ENCODE measurements around the gene LPP. TPM values are rescaled to one million over a fixed set of nuclear protein-coding genes. Genes with fewer than 3 reads are reported as not detected.

LPP gene
- total RNA-seq, 1 experiment from 2014 or later: 20.4 TPM

DNA sequence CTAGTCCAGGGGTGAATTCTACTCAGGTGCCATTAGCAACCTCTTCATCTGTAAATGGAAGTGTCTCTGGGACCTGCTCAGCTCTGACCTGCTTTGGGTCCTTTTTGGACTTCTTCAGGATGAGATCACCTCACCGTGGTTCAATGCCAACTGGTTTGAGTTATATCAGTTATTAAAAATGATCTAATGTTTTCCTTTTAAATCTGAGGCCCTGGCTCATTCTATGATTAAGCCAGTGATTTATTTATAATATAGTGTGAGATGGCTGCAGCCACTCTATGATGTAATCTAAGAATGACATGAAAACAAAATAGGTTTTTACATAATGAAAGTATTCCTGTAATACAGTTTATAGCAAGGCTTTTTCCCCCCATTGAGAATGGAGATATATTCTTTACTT is 79.4 kb downstream of the LPP start:
- BruUV-seq (replicated peaks): no TSS peak
- peaks cover 34% of the 10 kb centered on the region; the same call in 1 of the 2 replicates for H3K79me2 ChIP-seq (ENCODE audit: low read length)

DNA sequence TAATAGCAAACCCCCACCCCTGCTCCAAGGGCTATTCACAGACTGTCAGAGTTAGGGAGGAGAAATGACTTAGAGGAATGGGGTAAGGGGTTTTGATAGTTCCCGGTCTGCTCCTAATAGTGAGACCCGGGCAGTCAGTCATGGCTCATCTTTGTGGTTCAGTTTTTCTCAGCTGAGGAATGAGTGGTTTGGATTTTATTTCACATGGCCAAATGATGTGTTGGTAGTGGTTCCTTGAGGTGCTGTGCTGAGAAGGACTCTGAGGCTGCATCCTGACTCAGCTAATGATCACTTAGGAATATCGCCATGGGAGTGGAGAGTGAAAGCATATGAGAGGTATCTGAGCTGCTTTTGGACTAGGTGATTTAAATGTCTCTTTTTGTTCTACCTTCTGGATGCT is 80.2 kb downstream of the LPP start:
- Histone ChIP-seq H3K79me2 (ENCODE audit: low read length) (peaks cover 34% of the 10 kb centered on the region; the same call in 1 of the 2 replicates), H3K36me3 (ENCODE audit: low read depth, low read length) (no peaks in the 10 kb centered on the region; the same call in 1 of the 2 replicates), H3K4me2 (ENCODE audit: low read length) (no peak overlapping the region), H2AFZ (ENCODE audit: low read length) (no peak overlapping the region), H3K27ac (ENCODE audit: low read length) (no peak overlapping the region), H3K27me3 (ENCODE audit: low read length) (no peaks in the 10 kb centered on the region), H3K9me2 (replicated peaks; ENCODE audit: low read length) (no peaks in the 10 kb centered on the region), H4K20me1 (ENCODE audit: low read length) (peaks cover 3% of the 10 kb centered on the region; the same call in 1 of the 2 replicates), H3K4me1 (ENCODE audit: insufficient read depth, low read length) (peaks cover 48% of the 10 kb centered on the region), H3F3A (ENCODE audit: low read length, unreplicated experiment) (no peaks in the 10 kb centered on the region), H3K9ac (ENCODE audit: low read length) (no peak overlapping the region), H3K9me3 (ENCODE audit: low read length) (no peaks in the 10 kb centered on the region), H3K4me3 (ENCODE audit: low read length) (no peak overlapping the region)
- no peak for DNase-seq
- ATAC-seq: no peak
- intact Hi-C loops (cut with micrococcal nuclease): no loop called here
- CTCF ChIA-PET: no interaction called here
- POLR2A ChIA-PET (ENCODE audit: unreplicated experiment): interaction anchor here (0.6 kb wide), 1 partner anchor 114 kb away, joined by 4 read pairs; no protein-coding TSS in a partner anchor
- BruUV-seq (replicated peaks): no TSS peak
- TF ChIP-seq EZH2phosphoT487 (IDR thresholded peaks at IDR 0.05; ENCODE audit: borderline replicate concordance, low read length): no peak
- no peak for TF ChIP-seq EZH2 (IDR thresholded peaks at IDR 0.05; ENCODE audit: low read length, unreplicated experiment)
- TF ChIP-seq, protein P1, sequence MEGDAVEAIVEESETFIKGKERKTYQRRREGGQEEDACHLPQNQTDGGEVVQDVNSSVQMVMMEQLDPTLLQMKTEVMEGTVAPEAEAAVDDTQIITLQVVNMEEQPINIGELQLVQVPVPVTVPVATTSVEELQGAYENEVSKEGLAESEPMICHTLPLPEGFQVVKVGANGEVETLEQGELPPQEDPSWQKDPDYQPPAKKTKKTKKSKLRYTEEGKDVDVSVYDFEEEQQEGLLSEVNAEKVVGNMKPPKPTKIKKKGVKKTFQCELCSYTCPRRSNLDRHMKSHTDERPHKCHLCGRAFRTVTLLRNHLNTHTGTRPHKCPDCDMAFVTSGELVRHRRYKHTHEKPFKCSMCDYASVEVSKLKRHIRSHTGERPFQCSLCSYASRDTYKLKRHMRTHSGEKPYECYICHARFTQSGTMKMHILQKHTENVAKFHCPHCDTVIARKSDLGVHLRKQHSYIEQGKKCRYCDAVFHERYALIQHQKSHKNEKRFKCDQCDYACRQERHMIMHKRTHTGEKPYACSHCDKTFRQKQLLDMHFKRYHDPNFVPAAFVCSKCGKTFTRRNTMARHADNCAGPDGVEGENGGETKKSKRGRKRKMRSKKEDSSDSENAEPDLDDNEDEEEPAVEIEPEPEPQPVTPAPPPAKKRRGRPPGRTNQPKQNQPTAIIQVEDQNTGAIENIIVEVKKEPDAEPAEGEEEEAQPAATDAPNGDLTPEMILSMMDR (conservative IDR thresholded peaks at IDR 0.05; ENCODE audit: low read depth, low read length): no peak

More for the DNA sequence above, 79.4 kb downstream of the LPP start:
- Histone ChIP-seq H3K4me2 (ENCODE audit: low read length) (no peak overlapping the region), H3K27me3 (ENCODE audit: low read length) (no peaks in the 10 kb centered on the region), H3K9me2 (replicated peaks; ENCODE audit: low read length) (no peaks in the 10 kb centered on the region), H3K36me3 (ENCODE audit: low read depth, low read length) (no peaks in the 10 kb centered on the region; the same call in 1 of the 2 replicates), H2AFZ (ENCODE audit: low read length) (no peak overlapping the region), H3F3A (ENCODE audit: low read length, unreplicated experiment) (no peaks in the 10 kb centered on the region), H3K9ac (ENCODE audit: low read length) (no peak overlapping the region), H3K4me3 (ENCODE audit: low read length) (no peak overlapping the region), H3K9me3 (ENCODE audit: low read length) (no peaks in the 10 kb centered on the region), H3K27ac (ENCODE audit: low read length) (peak overlapping the region; percentile 2; the same call in 1 of the 2 replicates), H4K20me1 (ENCODE audit: low read length) (peaks cover 3% of the 10 kb centered on the region; the same call in 1 of the 2 replicates), H3K4me1 (ENCODE audit: insufficient read depth, low read length) (peaks cover 57% of the 10 kb centered on the region)
- POLR2A ChIA-PET (ENCODE audit: unreplicated experiment): no interaction called here
- peak; percentile 52 for DNase-seq
- intact Hi-C loops (cut with micrococcal nuclease): no loop called here
- CTCF ChIA-PET: no interaction called here
- no peak for ATAC-seq
- TF ChIP-seq EZH2phosphoT487 (IDR thresholded peaks at IDR 0.05; ENCODE audit: borderline replicate concordance, low read length) (no peak), EZH2 (IDR thresholded peaks at IDR 0.05; ENCODE audit: low read length, unreplicated experiment) (no peak)
- TF ChIP-seq, protein P1 (conservative IDR thresholded peaks at IDR 0.05; ENCODE audit: low read depth, low read length): no peak

DNA sequence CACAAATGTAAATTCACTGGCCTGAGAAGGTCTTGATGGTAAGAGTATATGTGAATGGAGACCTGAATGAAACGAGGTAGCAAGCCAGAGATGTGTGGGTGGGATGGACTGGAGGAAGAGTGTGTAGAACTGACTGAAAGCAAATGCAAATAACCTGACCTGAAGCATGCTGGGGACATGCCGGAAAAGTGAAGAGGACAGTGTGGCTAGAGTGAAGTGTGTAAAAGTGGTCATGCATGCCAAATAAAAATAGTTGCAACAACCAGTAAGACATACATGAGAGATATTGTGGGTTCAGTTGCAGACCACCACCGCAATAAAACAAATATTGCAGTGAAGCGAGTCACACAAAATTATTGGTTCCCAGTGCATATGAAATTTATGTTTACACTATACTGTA is 82.3 kb downstream of the LPP start:
- H3K27me3 ChIP-seq (ENCODE audit: low read length): no peaks in the 10 kb centered on the region
- DNase-seq (peak; percentile 65), ATAC-seq (peak; percentile 62)
- 0 out of 2 replicates have a peak overlapping the region, but pooled peaks have one; percentile 6 for H3K27ac ChIP-seq (ENCODE audit: low read length)
- TF ChIP-seq EZH2phosphoT487 (IDR thresholded peaks at IDR 0.05; ENCODE audit: borderline replicate concordance, low read length) (no peak), EZH2 (IDR thresholded peaks at IDR 0.05; ENCODE audit: low read length, unreplicated experiment) (no peak)
- TF ChIP-seq, protein P1 (conservative IDR thresholded peaks at IDR 0.05; ENCODE audit: low read depth, low read length): no peak
- H3K36me3 ChIP-seq (ENCODE audit: low read depth, low read length): no peaks in the 10 kb centered on the region; the same call in 1 of the 2 replicates
- POLR2A ChIA-PET (ENCODE audit: unreplicated experiment): no interaction called here
- no peaks in the 10 kb centered on the region for H3F3A ChIP-seq (ENCODE audit: low read length, unreplicated experiment)
- CTCF ChIA-PET: no interaction called here
- peaks cover 26% of the 10 kb centered on the region; the same call in 1 of the 2 replicates for H3K79me2 ChIP-seq (ENCODE audit: low read length)
- BruUV-seq (replicated peaks): no TSS peak
- no peak overlapping the region for H3K4me3 ChIP-seq (ENCODE audit: low read length)
- no peaks in the 10 kb centered on the region for H3K9me2 ChIP-seq (replicated peaks; ENCODE audit: low read length)
- peaks cover 3% of the 10 kb centered on the region; the same call in 1 of the 2 replicates for H4K20me1 ChIP-seq (ENCODE audit: low read length)
- H3K4me2 ChIP-seq (ENCODE audit: low read length): no peak overlapping the region
- H3K9ac ChIP-seq (ENCODE audit: low read length): no peak overlapping the region
- no peak overlapping the region for H2AFZ ChIP-seq (ENCODE audit: low read length)
- no peaks in the 10 kb centered on the region for H3K9me3 ChIP-seq (ENCODE audit: low read length)
- H3K4me1 ChIP-seq (ENCODE audit: insufficient read depth, low read length): peaks cover 28% of the 10 kb centered on the region
- intact Hi-C loops (cut with micrococcal nuclease): no loop called here

Data from PC-3 (cell line).